SK-N-SH (cell line): ENCODE data around the gene ABRACL.

Experiments
- CTCF ChIP-seq: fragments of 200-600 bp; sonication (generic); IDR thresholded peaks from 2 replicates; pipeline ENCODE4 v1.6.1; 2017; ENCODE audit warnings: antibody characterized with exemption, mild to moderate bottlenecking, moderate library complexity
- USF2 ChIP-seq: fragments of 150-350 bp; IDR thresholded peaks from 2 replicates; pipeline ENCODE4 v1.6.1; 2017; ENCODE audit warnings: antibody characterized with exemption, low read length, low read depth, borderline replicate concordance

GRCh38 chr6:138979365-138979764 lies 49.2 kb upstream of the ABRACL start:
- TF ChIP-seq USF2 (no peak), CTCF (no peak)
